Astrocyte (in vitro differentiated cells and primary cell): ENCODE data around the gene AQP2. TPM values are rescaled to one million over a fixed set of nuclear protein-coding genes. Genes with fewer than 3 reads are reported as not detected.

Source experiments
- DNase-seq: peaks from one replicate; pipeline ENCODE4 v3.0.0-alpha.2; 2010; ENCODE audit warnings: low read depth
- FAIRE-seq: peaks from 2 replicates; lab custom pipeline; 2011; peaks lifted over from hg19 to GRCh38; lab: Jason Lieb, UNC
- H2AFZ ChIP-seq: 2 replicates; pipeline ENCODE4 v1.6.0; 2012; ENCODE audit warnings: low read depth, low read length, inconsistent platforms
- H3K27ac ChIP-seq: 2 replicates; pipeline ENCODE4 v1.5.1; 2011; ENCODE audit warnings: low read depth, low read length, inconsistent platforms
- H3K27me3 ChIP-seq: 2 replicates; pipeline ENCODE4 v1.6.0; 2011; ENCODE audit warnings: low read length, inconsistent platforms; ENCODE audit not compliant: insufficient read depth
- H3K36me3 ChIP-seq: 2 replicates; pipeline ENCODE4 v1.5.1; 2011; ENCODE audit warnings: low read length, inconsistent platforms; ENCODE audit not compliant: insufficient read depth
- H3K4me1 ChIP-seq: 2 replicates; pipeline ENCODE4 v1.5.1; 2011; ENCODE audit warnings: low read length, inconsistent platforms; ENCODE audit not compliant: insufficient read depth
- H3K4me2 ChIP-seq: 2 replicates; pipeline ENCODE4 v1.6.0; 2012; ENCODE audit warnings: low read length, inconsistent platforms
- H3K4me3 ChIP-seq: 2 replicates; pipeline ENCODE4 v1.5.1; 2011; ENCODE audit warnings: low read depth, mild to moderate bottlenecking, low read length, inconsistent platforms; ENCODE audit not compliant: insufficient read depth
- H3K79me2 ChIP-seq: 2 replicates; pipeline ENCODE4 v1.6.0; 2012; ENCODE audit warnings: mild to moderate bottlenecking, low read length, inconsistent platforms; ENCODE audit not compliant: insufficient read depth
- H3K9ac ChIP-seq: 2 replicates; pipeline ENCODE4 v1.6.0; 2012; ENCODE audit warnings: mild to moderate bottlenecking, low read length, inconsistent platforms
- H3K9me3 ChIP-seq: 2 replicates; pipeline ENCODE4 v1.5.1; 2012; ENCODE audit warnings: low read depth, mild to moderate bottlenecking, low read length, inconsistent platforms; ENCODE audit not compliant: insufficient read depth
- H4K20me1 ChIP-seq: 2 replicates; pipeline ENCODE4 v1.6.0; 2012; ENCODE audit warnings: low read length, inconsistent platforms; ENCODE audit not compliant: insufficient read depth
- H3K27ac Mint-ChIP-seq: one replicate; pipeline ENCODE4 v1.8.0; 2021; ENCODE audit warnings: mild to moderate bottlenecking, mixed read lengths; ENCODE audit not compliant: unreplicated experiment
- H3K27me3 Mint-ChIP-seq: one replicate; pipeline ENCODE4 v1.8.0; 2021; ENCODE audit warnings: low read depth, mixed read lengths; ENCODE audit not compliant: unreplicated experiment
- H3K36me3 Mint-ChIP-seq: one replicate; pipeline ENCODE4 v1.8.0; 2021; ENCODE audit warnings: low read depth, mixed read lengths; ENCODE audit not compliant: unreplicated experiment
- H3K4me1 Mint-ChIP-seq: one replicate; pipeline ENCODE4 v1.8.0; 2021; ENCODE audit warnings: low read depth, mixed read lengths; ENCODE audit not compliant: unreplicated experiment
- H3K4me3 Mint-ChIP-seq: one replicate; pipeline ENCODE4 v1.8.0; 2021; ENCODE audit warnings: mild to moderate bottlenecking, moderate library complexity, mixed read lengths; ENCODE audit not compliant: unreplicated experiment
- H3K9me3 Mint-ChIP-seq: one replicate; pipeline ENCODE4 v1.8.0; 2021; ENCODE audit warnings: mild to moderate bottlenecking, mixed read lengths; ENCODE audit not compliant: unreplicated experiment
- CTCF ChIP-seq: IDR thresholded peaks from 2 replicates; pipeline ENCODE4 v1.5.1; 2011; ENCODE audit warnings: low read depth, mild to moderate bottlenecking, inconsistent platforms, low read length, moderate library complexity; ENCODE audit not compliant: insufficient read depth
- EZH2 ChIP-seq: IDR thresholded peaks from 2 replicates; pipeline ENCODE4 v1.6.1; 2012; ENCODE audit warnings: mild to moderate bottlenecking, low read length, inconsistent platforms; ENCODE audit not compliant: insufficient read depth
- total RNA-seq: library from RNA; stranded (reverse); gene quantifications from 2 replicates; pipeline ENCODE4 v1.2.1, GENCODE V29; 2021

AQP2 gene
- total RNA-seq, 1 donor from 2014 or later: not detected

- no peak for DNase-seq
- H2AFZ ChIP-seq: no peak overlapping the region
- no peak overlapping the region for H3K4me3 ChIP-seq
- H3K27ac ChIP-seq: no peak overlapping the region
- Mint-ChIP-seq H3K9me3 (no peaks in the 10 kb centered on the region), H3K4me1 (no peaks in the 10 kb centered on the region), H3K27ac (no peak overlapping the region), H3K4me3 (no peak overlapping the region), H3K36me3 (peaks cover 2% of the 10 kb centered on the region), H3K27me3 (peaks cover 43% of the 10 kb centered on the region)
- H3K9ac ChIP-seq: no peak overlapping the region
- TF ChIP-seq EZH2 (no peak), CTCF (no peak)
- FAIRE-seq: no peak
- no peaks in the 10 kb centered on the region for H3K27me3 ChIP-seq
- H3K36me3 ChIP-seq: no peaks in the 10 kb centered on the region
- H3K79me2 ChIP-seq: no peaks in the 10 kb centered on the region
- no peaks in the 10 kb centered on the region for H3K9me3 ChIP-seq
- H3K4me1 ChIP-seq: peaks cover 5% of the 10 kb centered on the region
- H4K20me1 ChIP-seq: no peaks in the 10 kb centered on the region
- no peak overlapping the region for H3K4me2 ChIP-seq
These were observed 33.3 kb upstream of the AQP2 start for GRCh38 chr12:49917166-49917787.

- DNase-seq: no peak
- H3K9me3 ChIP-seq: no peaks in the 10 kb centered on the region
- H2AFZ ChIP-seq: no peak overlapping the region
- H3K9me3 Mint-ChIP-seq: no peaks in the 10 kb centered on the region
- peaks cover 2% of the 10 kb centered on the region for H3K36me3 Mint-ChIP-seq
- peaks cover 40% of the 10 kb centered on the region for H3K27me3 Mint-ChIP-seq
- no peak for FAIRE-seq
- no peaks in the 10 kb centered on the region for H3K79me2 ChIP-seq
- H3K4me3 Mint-ChIP-seq: no peak overlapping the region
- H3K4me1 Mint-ChIP-seq: no peaks in the 10 kb centered on the region
- TF ChIP-seq EZH2: no peak
- TF ChIP-seq CTCF: no peak
- H3K36me3 ChIP-seq: no peaks in the 10 kb centered on the region
- no peak overlapping the region for H3K4me3 ChIP-seq
- no peaks in the 10 kb centered on the region for H4K20me1 ChIP-seq
- H3K27ac Mint-ChIP-seq: no peak overlapping the region
- no peak overlapping the region for H3K4me2 ChIP-seq
- no peak overlapping the region for H3K9ac ChIP-seq
- no peak overlapping the region for H3K27ac ChIP-seq
- H3K27me3 ChIP-seq: no peaks in the 10 kb centered on the region
- H3K4me1 ChIP-seq: peaks cover 5% of the 10 kb centered on the region
These were observed 32.8 kb upstream of the AQP2 start for GRCh38 chr12:49917788-49918173.

GRCh38 chr12:49920241-49920914, 30.2 kb upstream of the AQP2 start:
- Histone ChIP-seq H3K4me2 (peak overlapping the region; percentile 17), H3K4me1 (peaks cover 5% of the 10 kb centered on the region), H2AFZ (no peak overlapping the region), H3K36me3 (no peaks in the 10 kb centered on the region), H4K20me1 (no peaks in the 10 kb centered on the region), H3K79me2 (no peaks in the 10 kb centered on the region), H3K4me3 (no peak overlapping the region), H3K27ac (no peak overlapping the region), H3K27me3 (no peaks in the 10 kb centered on the region), H3K9me3 (no peaks in the 10 kb centered on the region), H3K9ac (no peak overlapping the region)
- no peak overlapping the region for H3K27ac Mint-ChIP-seq
- DNase-seq: peak; percentile 30
- H3K4me1 Mint-ChIP-seq: peaks cover 11% of the 10 kb centered on the region
- no peak overlapping the region for H3K4me3 Mint-ChIP-seq
- H3K36me3 Mint-ChIP-seq: peaks cover 2% of the 10 kb centered on the region
- no peak for TF ChIP-seq CTCF
- FAIRE-seq: no peak
- no peaks in the 10 kb centered on the region for H3K9me3 Mint-ChIP-seq
- H3K27me3 Mint-ChIP-seq: peaks cover 31% of the 10 kb centered on the region
